HepG2 (cell line): ENCODE data around the gene PRR29. TPM values are rescaled to one million over a fixed set of nuclear protein-coding genes. Genes with fewer than 3 reads are reported as not detected.

ENCODE experiments used
- ESRRA ChIP-seq: sonication (generic); formaldehyde crosslinking; IDR thresholded peaks from 2 replicates; pipeline ENCODE4 v1.5.1; 2020; ENCODE audit warnings: mild to moderate bottlenecking, low read depth, missing genetic modification reagents
- EZH2 ChIP-seq: conservative IDR thresholded peaks from 2 replicates; pipeline ENCODE4 v1.6.1; 2012; ENCODE audit warnings: mild to moderate bottlenecking, low read depth, low read length, moderate library complexity
- GABPB1 ChIP-seq: IDR thresholded peaks from 2 replicates; pipeline ENCODE4 v1.6.1; 2016; ENCODE audit warnings: mild to moderate bottlenecking, missing genetic modification reagents, moderate library complexity, missing compliant biosample characterization
- GPN1 ChIP-seq: sonication (generic); formaldehyde crosslinking; IDR thresholded peaks from 2 replicates; pipeline ENCODE4 v1.5.1; 2020; ENCODE audit warnings: missing genetic modification reagents, borderline replicate concordance
- HDAC6 ChIP-seq: fragments of 200-600 bp; sonication (generic); IDR thresholded peaks from 2 replicates; pipeline ENCODE4 v1.7.0; 2017; ENCODE audit warnings: mild to moderate bottlenecking, antibody characterized with exemption, low read length, low read depth
- HNF4A ChIP-seq: sonication (generic); formaldehyde crosslinking; IDR thresholded peaks from 2 replicates; pipeline ENCODE4 v1.4.0; 2020; ENCODE audit warnings: missing genetic modification reagents
- IRX3 ChIP-seq: sonication (generic); formaldehyde crosslinking; IDR thresholded peaks from 2 replicates; pipeline ENCODE4 v1.8.1; 2023; ENCODE audit warnings: mild to moderate bottlenecking, low read depth, missing genetic modification reagents, borderline replicate concordance
- JUN ChIP-seq: sonication (generic); formaldehyde crosslinking; IDR thresholded peaks from 2 replicates; pipeline ENCODE4 v1.4.0; 2020; ENCODE audit warnings: mild to moderate bottlenecking, missing genetic modification reagents
- LRRFIP1 ChIP-seq: sonication (generic); formaldehyde crosslinking; conservative IDR thresholded peaks from 2 replicates; pipeline ENCODE4 v1.4.0; 2020; ENCODE audit warnings: missing genetic modification reagents
- NAIF1 ChIP-seq: sonication (generic); formaldehyde crosslinking; IDR thresholded peaks from 2 replicates; pipeline ENCODE4 v1.5.0; 2020; ENCODE audit warnings: mild to moderate bottlenecking, missing genetic modification reagents, borderline replicate concordance
- RFX3 ChIP-seq: IDR thresholded peaks from 2 replicates; pipeline ENCODE4 v1.6.1; 2016; ENCODE audit warnings: missing biosample characterization, missing genetic modification reagents
- RXRA ChIP-seq: sonication (generic); formaldehyde crosslinking; IDR thresholded peaks from 2 replicates; pipeline ENCODE4 v1.5.1; 2020; ENCODE audit warnings: missing genetic modification reagents
- SOX5 ChIP-seq: IDR thresholded peaks from 2 replicates; pipeline ENCODE4 v1.6.1; 2016; ENCODE audit warnings: borderline replicate concordance
- SP2 ChIP-seq: sonication (generic); formaldehyde crosslinking; IDR thresholded peaks from 2 replicates; pipeline ENCODE4 v1.5.1; 2020; ENCODE audit warnings: mild to moderate bottlenecking, missing genetic modification reagents
- SRSF1 ChIP-seq: fragments of 200-400 bp; formaldehyde crosslinking; optimal IDR thresholded peaks from 2 replicates; pipeline ENCODE3; 2017; ENCODE audit warnings: mild to moderate bottlenecking, low read depth, low read length, moderate library complexity
- TOE1 ChIP-seq: sonication (generic); formaldehyde crosslinking; IDR thresholded peaks from 2 replicates; pipeline ENCODE4 v1.4.0; 2020; ENCODE audit warnings: mild to moderate bottlenecking, missing genetic modification reagents
- TP53 ChIP-seq: sonication (generic); formaldehyde crosslinking; conservative IDR thresholded peaks from 2 replicates; pipeline ENCODE4 v1.4.0; 2020; ENCODE audit warnings: missing genetic modification reagents
- ZFP62 ChIP-seq: sonication (generic); formaldehyde crosslinking; IDR thresholded peaks from 2 replicates; pipeline ENCODE4 v1.4.0; 2020; ENCODE audit warnings: missing genetic modification reagents
- ZNF460 ChIP-seq: sonication (generic); formaldehyde crosslinking; IDR thresholded peaks from 2 replicates; pipeline ENCODE4 v1.5.1; 2020; ENCODE audit warnings: missing genetic modification reagents, mild to moderate bottlenecking, borderline replicate concordance
- ZNF552 ChIP-seq: sonication (generic); formaldehyde crosslinking; IDR thresholded peaks from 2 replicates; pipeline ENCODE4 v1.9.0; 2022; ENCODE audit warnings: missing genetic modification reagents, mild to moderate bottlenecking, borderline replicate concordance
- ZNF556 ChIP-seq: sonication (generic); formaldehyde crosslinking; IDR thresholded peaks from 2 replicates; pipeline ENCODE4 v1.4.0; 2020; ENCODE audit warnings: mild to moderate bottlenecking, missing genetic modification reagents, borderline replicate concordance
- ZNF766 ChIP-seq: sonication (generic); formaldehyde crosslinking; IDR thresholded peaks from 2 replicates; pipeline ENCODE4 v1.5.0; 2020; ENCODE audit warnings: missing genetic modification reagents, borderline replicate concordance
- ZZZ3 ChIP-seq: sonication (generic); formaldehyde crosslinking; IDR thresholded peaks from 2 replicates; pipeline ENCODE4 v1.4.0; 2020; ENCODE audit warnings: missing genetic modification reagents, mild to moderate bottlenecking, borderline replicate concordance
- polyA plus RNA-seq, 8 experiments: library from polyadenylated mRNA; depleted of rRNA in 3 of 8; stranded (reverse) in 7 of 8; unstranded in 1 of 8; fragments of >200 nt; fragmentation: Illumina TruSeq in 4 of 8; extraction: Trizol in 4 of 8; gene quantifications; 2 replicates each; pipeline versions ENCODE4 v1.2.1 to v1.2.3, GENCODE V29; 2011 to 2016; ENCODE audit warnings: low read depth in 4 of 8, missing spikeins in 1 of 8, mixed read lengths in 1 of 8; ENCODE audit not compliant: insufficient read depth in 1 of 8
- total RNA-seq, 5 experiments: library from RNA; depleted of rRNA; stranded (reverse); fragments of >200 nt; fragmentation: Illumina TruSeq; extraction: Trizol; gene quantifications; 2 replicates each; pipeline ENCODE4 v1.2.3, GENCODE V29; 2016; ENCODE audit warnings: low read depth in 1 of 5
- TF ChIP-seq, protein P1 (sequence below): sonication (generic); formaldehyde crosslinking; IDR thresholded peaks from 2 replicates; pipeline ENCODE4 v1.9.0; 2021; ENCODE audit warnings: missing genetic modification reagents, borderline replicate concordance
- TF ChIP-seq, protein P2 (sequence below): sonication (generic); formaldehyde crosslinking; IDR thresholded peaks from 2 replicates; pipeline ENCODE4 v1.4.0; 2020; ENCODE audit warnings: missing genetic modification reagents

PRR29 gene
- total and polyA plus RNA-seq, 2 of the 13 experiments (the other 11 are each of a cell fraction or from before 2014, with no cell fraction given) = 0.07 to 0.20 TPM

DNA sequence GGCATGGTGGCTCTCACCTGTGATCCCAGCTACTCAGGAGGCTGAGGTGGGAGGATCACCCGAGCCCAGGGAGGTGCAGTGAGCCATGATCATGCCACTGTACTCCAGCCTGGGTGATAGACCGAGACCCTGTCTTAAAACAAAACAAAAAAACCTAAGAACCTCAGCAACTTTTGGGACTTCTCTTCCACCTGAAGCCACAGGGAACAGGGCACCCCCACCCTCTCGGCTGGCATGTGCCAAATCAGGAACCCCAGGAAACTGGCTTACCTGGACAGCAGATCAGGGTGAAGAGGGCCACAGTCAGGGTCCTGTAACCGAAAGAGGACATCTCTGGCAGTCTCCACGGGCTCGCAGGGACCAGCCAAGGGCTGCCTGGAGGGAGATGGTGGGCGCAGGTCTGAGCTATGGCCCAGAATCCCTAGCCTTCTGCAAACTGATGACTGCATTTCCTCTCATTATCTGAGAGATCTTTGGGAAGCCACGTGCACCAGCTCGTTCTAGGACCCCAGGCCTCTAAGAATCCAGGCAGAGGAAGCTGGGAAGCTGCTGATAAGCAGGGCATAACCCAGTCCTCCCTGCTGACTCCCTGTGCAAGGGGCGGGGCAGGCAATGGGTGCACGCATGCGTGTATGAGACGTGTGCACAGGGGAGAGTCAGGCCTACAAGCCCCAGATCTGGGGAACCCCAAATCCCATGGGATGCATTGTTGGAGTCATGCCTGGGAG is 8.4 kb downstream of the PRR29 start (continued):
- TF ChIP-seq, protein P1, sequence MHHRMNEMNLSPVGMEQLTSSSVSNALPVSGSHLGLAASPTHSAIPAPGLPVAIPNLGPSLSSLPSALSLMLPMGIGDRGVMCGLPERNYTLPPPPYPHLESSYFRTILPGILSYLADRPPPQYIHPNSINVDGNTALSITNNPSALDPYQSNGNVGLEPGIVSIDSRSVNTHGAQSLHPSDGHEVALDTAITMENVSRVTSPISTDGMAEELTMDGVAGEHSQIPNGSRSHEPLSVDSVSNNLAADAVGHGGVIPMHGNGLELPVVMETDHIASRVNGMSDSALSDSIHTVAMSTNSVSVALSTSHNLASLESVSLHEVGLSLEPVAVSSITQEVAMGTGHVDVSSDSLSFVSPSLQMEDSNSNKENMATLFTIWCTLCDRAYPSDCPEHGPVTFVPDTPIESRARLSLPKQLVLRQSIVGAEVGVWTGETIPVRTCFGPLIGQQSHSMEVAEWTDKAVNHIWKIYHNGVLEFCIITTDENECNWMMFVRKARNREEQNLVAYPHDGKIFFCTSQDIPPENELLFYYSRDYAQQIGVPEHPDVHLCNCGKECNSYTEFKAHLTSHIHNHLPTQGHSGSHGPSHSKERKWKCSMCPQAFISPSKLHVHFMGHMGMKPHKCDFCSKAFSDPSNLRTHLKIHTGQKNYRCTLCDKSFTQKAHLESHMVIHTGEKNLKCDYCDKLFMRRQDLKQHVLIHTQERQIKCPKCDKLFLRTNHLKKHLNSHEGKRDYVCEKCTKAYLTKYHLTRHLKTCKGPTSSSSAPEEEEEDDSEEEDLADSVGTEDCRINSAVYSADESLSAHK (CRISPR knock-in tag) = no peak
- TF ChIP-seq ZFP62 (no peak), TP53 (CRISPR knock-in tag) (no peak), IRX3 (CRISPR knock-in tag) (no peak), SRSF1 (no peak), GABPB1 (CRISPR knock-in tag) (peak; percentile 20; the same call in 1 of the 2 replicates), RFX3 (CRISPR knock-in tag) (no peak), EZH2 (no peak), ZZZ3 (CRISPR knock-in tag) (0 out of 2 replicates have a peak, but pooled peaks have one; percentile 21), TOE1 (CRISPR knock-in tag) (no peak), RXRA (CRISPR knock-in tag) (no peak), JUN (CRISPR knock-in tag) (no peak), ZNF552 (no peak), HNF4A (CRISPR knock-in tag) (no peak), HDAC6 (no peak), ZNF556 (no peak), ZNF766 (CRISPR knock-in tag) (no peak), SOX5 (CRISPR knock-in tag) (no peak), GPN1 (CRISPR knock-in tag) (no peak), ZNF460 (CRISPR knock-in tag) (no peak), SP2 (CRISPR knock-in tag) (no peak), NAIF1 (no peak), LRRFIP1 (CRISPR knock-in tag) (no peak), ESRRA (CRISPR knock-in tag) (no peak)
- TF ChIP-seq, protein P2, sequence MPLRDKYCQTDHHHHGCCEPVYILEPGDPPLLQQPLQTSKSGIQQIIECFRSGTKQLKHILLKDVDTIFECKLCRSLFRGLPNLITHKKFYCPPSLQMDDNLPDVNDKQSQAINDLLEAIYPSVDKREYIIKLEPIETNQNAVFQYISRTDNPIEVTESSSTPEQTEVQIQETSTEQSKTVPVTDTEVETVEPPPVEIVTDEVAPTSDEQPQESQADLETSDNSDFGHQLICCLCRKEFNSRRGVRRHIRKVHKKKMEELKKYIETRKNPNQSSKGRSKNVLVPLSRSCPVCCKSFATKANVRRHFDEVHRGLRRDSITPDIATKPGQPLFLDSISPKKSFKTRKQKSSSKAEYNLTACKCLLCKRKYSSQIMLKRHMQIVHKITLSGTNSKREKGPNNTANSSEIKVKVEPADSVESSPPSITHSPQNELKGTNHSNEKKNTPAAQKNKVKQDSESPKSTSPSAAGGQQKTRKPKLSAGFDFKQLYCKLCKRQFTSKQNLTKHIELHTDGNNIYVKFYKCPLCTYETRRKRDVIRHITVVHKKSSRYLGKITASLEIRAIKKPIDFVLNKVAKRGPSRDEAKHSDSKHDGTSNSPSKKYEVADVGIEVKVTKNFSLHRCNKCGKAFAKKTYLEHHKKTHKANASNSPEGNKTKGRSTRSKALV = no peak
